Natural killer cell treated with Interleukin-12 subunit alpha and Interleukin-12 subunit beta and Interleukin-15 and Interleukin-18, amount 100 ng/mL, for 72 hours (primary cell): Measurements from ENCODE around the gene HHATL. TPM values are rescaled to one million over a fixed set of nuclear protein-coding genes. Genes with fewer than 3 reads are reported as not detected.
A peak's percentile ranks its signal among the peaks of the same experiment; 100 is the strongest.

Source experiments
- ATAC-seq, 2 donors: fragments of 150-1000 bp; cut with Tn5 transposase in 1 of 2; sonication (Bioruptor Pico), chemical (Tn5 transposase) in 1 of 2; 2 replicates each; pipeline ENCODE4 v1.10.0; 2021
- DNase-seq: peaks from one replicate; pipeline ENCODE4 v3.0.0; 2022; ENCODE audit warnings: low spot score
- H3K27ac Mint-ChIP-seq, 2 donors: 1 replicate in 1 of 2; 2 replicates in 1 of 2; pipeline ENCODE4 v1.8.0; 2022; ENCODE audit warnings: mixed read lengths in 2 of 2, mild to moderate bottlenecking in 1 of 2, moderate library complexity in 1 of 2
- H3K27me3 Mint-ChIP-seq, 2 donors: 1 replicate in 1 of 2; 2 replicates in 1 of 2; pipeline ENCODE4 v1.8.0; 2022; ENCODE audit warnings: mixed read lengths in 2 of 2
- H3K36me3 Mint-ChIP-seq: one replicate; pipeline ENCODE4 v1.8.0; 2022; ENCODE audit warnings: mixed read lengths
- H3K4me1 Mint-ChIP-seq, 2 donors: 1 replicate in 1 of 2; 2 replicates in 1 of 2; pipeline ENCODE4 v1.8.0; 2022; ENCODE audit warnings: low read depth in 2 of 2, mixed read lengths in 2 of 2, mild to moderate bottlenecking in 1 of 2
- H3K4me3 Mint-ChIP-seq: one replicate; pipeline ENCODE4 v1.8.0; 2022; ENCODE audit warnings: mixed read lengths
- H3K9me3 Mint-ChIP-seq: 2 replicates; pipeline ENCODE4 v1.8.0; 2022; ENCODE audit warnings: mixed read lengths
- total RNA-seq, 2 donors: library from RNA; stranded (reverse); gene quantifications; one replicate each; pipeline ENCODE4 v1.2.3, GENCODE V29; 2022

HHATL gene
- total RNA-seq, 2 donors from 2014 or later: not detected

GRCh38 chr3:42653303-42653559 lies 49.4 kb downstream of the HHATL start:
- Mint-ChIP-seq H3K4me1 (peaks cover 7 to 12% of the 10 kb centered on the region in 2 donors), H3K4me3 (peak overlapping the region; percentile 67), H3K36me3 (no peaks in the 10 kb centered on the region), H3K27me3 (no peaks in the 10 kb centered on the region), H3K9me3 (no peaks in the 10 kb centered on the region), H3K27ac (peak overlapping the region; percentile 28 to 69)
- ATAC-seq (no peak), DNase-seq (no peak)

GRCh38 chr3:42652611-42653302 lies 49.8 kb downstream of the HHATL start:
- Mint-ChIP-seq H3K4me3 (peak overlapping the region; percentile 67), H3K36me3 (no peaks in the 10 kb centered on the region), H3K27me3 (no peaks in the 10 kb centered on the region), H3K4me1 (peaks cover 7 to 12% of the 10 kb centered on the region in 2 donors), H3K9me3 (no peaks in the 10 kb centered on the region), H3K27ac (peak overlapping the region; percentile 28 to 69)
- DNase-seq (no peak), ATAC-seq (peak; percentile 60 to 61)

- DNase-seq (no peak), ATAC-seq (peak in 1 of 2 donors; percentile 1)
- H3K4me3 Mint-ChIP-seq: no peak overlapping the region
- H3K36me3 Mint-ChIP-seq: no peaks in the 10 kb centered on the region
- H3K27ac Mint-ChIP-seq: peak overlapping the region; percentile 28 to 69
- H3K27me3 Mint-ChIP-seq: no peaks in the 10 kb centered on the region
- H3K4me1 Mint-ChIP-seq: peaks cover 7 to 12% of the 10 kb centered on the region in 2 donors
- H3K9me3 Mint-ChIP-seq: no peaks in the 10 kb centered on the region
These were observed 50.4 kb downstream of the HHATL start for GRCh38 chr3:42652251-42652610.

- H3K4me1 Mint-ChIP-seq: peaks cover 7 to 12% of the 10 kb centered on the region in 2 donors
- peak overlapping the region; percentile 28 to 69 for H3K27ac Mint-ChIP-seq
- H3K27me3 Mint-ChIP-seq: no peaks in the 10 kb centered on the region
- no peak overlapping the region for H3K4me3 Mint-ChIP-seq
- H3K9me3 Mint-ChIP-seq: no peaks in the 10 kb centered on the region
- H3K36me3 Mint-ChIP-seq: no peaks in the 10 kb centered on the region
- no peak for DNase-seq
- no peak for ATAC-seq
These were observed 51.1 kb downstream of the HHATL start for GRCh38 chr3:42651248-42652091.

GRCh38 chr3:42649783-42650182 lies 52.8 kb downstream of the HHATL start:
- H3K4me1 Mint-ChIP-seq: peaks cover 7 to 12% of the 10 kb centered on the region in 2 donors
- no peak for DNase-seq
- no peaks in the 10 kb centered on the region for H3K9me3 Mint-ChIP-seq
- H3K4me3 Mint-ChIP-seq: no peak overlapping the region
- no peak for ATAC-seq
- H3K27me3 Mint-ChIP-seq: no peaks in the 10 kb centered on the region
- H3K27ac Mint-ChIP-seq: no peak overlapping the region
- peaks cover 3% of the 10 kb centered on the region for H3K36me3 Mint-ChIP-seq

GRCh38 chr3:42649006-42649405 lies 53.6 kb downstream of the HHATL start:
- Mint-ChIP-seq H3K36me3 (peaks cover 8% of the 10 kb centered on the region), H3K4me3 (no peak overlapping the region)

GRCh38 chr3:42647821-42648459 lies 54.7 kb downstream of the HHATL start:
- Mint-ChIP-seq H3K4me1 (peaks cover 7 to 8% of the 10 kb centered on the region in 2 donors), H3K9me3 (no peaks in the 10 kb centered on the region), H3K27ac (no peak overlapping the region), H3K36me3 (peaks cover 13% of the 10 kb centered on the region), H3K27me3 (no peaks in the 10 kb centered on the region), H3K4me3 (no peak overlapping the region)
- DNase-seq (no peak), ATAC-seq (no peak)

More at GRCh38 chr3:42649006-42649405, 53.6 kb downstream of the HHATL start:
- DNase-seq: no peak
- Mint-ChIP-seq H3K27me3 (no peaks in the 10 kb centered on the region), H3K4me1 (peaks cover 7 to 12% of the 10 kb centered on the region in 2 donors), H3K9me3 (no peaks in the 10 kb centered on the region), H3K27ac (no peak overlapping the region)
- no peak for ATAC-seq

Other genes with a start within 250 kb of the HHATL start
- under 1 TPM in 1 of 2 donors, not detected in 1; 0.69 TPM for gene VIPR1, start 200.2 kb downstream of the HHATL start, total RNA-seq
- gene SEC22C, start 120.8 kb downstream of the HHATL start, total RNA-seq: 10 to 100 TPM; 47.1 to 49.7 TPM
- 10 to 100 TPM; 48.5 to 51.5 TPM for gene SS18L2, start 111.9 kb downstream of the HHATL start, total RNA-seq
- 100 to 1,000 TPM in 1 of 2 donors, 10 to 100 TPM in 1; 85.4 to 145 TPM for gene NKTR, start 102.1 kb downstream of the HHATL start, total RNA-seq
- 1 to 10 TPM; 1.9 to 2.7 TPM for gene ZBTB47, start 49.1 kb downstream of the HHATL start, total RNA-seq
- not detected for gene KLHL40, start 17.3 kb downstream of the HHATL start, total RNA-seq
- 1 to 10 TPM; 1.0 to 1.2 TPM for gene CCDC13, start 70.5 kb upstream of the HHATL start, total RNA-seq
- gene HIGD1A, start 101.7 kb upstream of the HHATL start, total RNA-seq: 10 to 100 TPM; 60.0 to 78.4 TPM
- gene ACKR2, start 106.6 kb upstream of the HHATL start, total RNA-seq: 10 to 100 TPM in 1 of 2 donors, 1 to 10 TPM in 1; 2.3 to 11.5 TPM
- gene CYP8B1, start 173.1 kb upstream of the HHATL start, total RNA-seq: under 1 TPM in 1 of 2 donors, not detected in 1; 0.14 TPM
- gene ZNF662, start 203.3 kb upstream of the HHATL start, total RNA-seq: under 1 TPM; 0.36 to 0.42 TPM